Suprapubic skin (tissue), 4 donors: ENCODE data around the gene MOCS3. TPM values are rescaled to one million over a fixed set of nuclear protein-coding genes. Genes with fewer than 3 reads are reported as not detected.

ENCODE experiments used
- DNase-seq, 2 donors: peaks; one replicate each; pipeline ENCODE4 v3.0.0-alpha.2; 2019; ENCODE audit warnings: low spot score in 2 of 2
- H3K27ac ChIP-seq: fragments of 200-600 bp; sonication (generic); one replicate; pipeline ENCODE4 v1.5.1; 2019
- H3K27me3 ChIP-seq: fragments of 200-600 bp; sonication (generic); one replicate; pipeline ENCODE4 v1.5.1; 2019
- H3K36me3 ChIP-seq: fragments of 200-600 bp; sonication (generic); one replicate; pipeline ENCODE4 v1.5.1; 2019
- H3K4me1 ChIP-seq: fragments of 200-600 bp; sonication (generic); one replicate; pipeline ENCODE4 v1.5.1; 2019
- H3K4me3 ChIP-seq: fragments of 200-600 bp; sonication (generic); one replicate; pipeline ENCODE4 v1.5.1; 2019; ENCODE audit warnings: mild to moderate bottlenecking
- H3K9me3 ChIP-seq: fragments of 200-600 bp; sonication (generic); one replicate; pipeline ENCODE4 v1.5.1; 2019
- EP300 ChIP-seq: sonication (generic); formaldehyde crosslinking; IDR thresholded peaks from one replicate; pipeline ENCODE4 v1.6.1; 2017; ENCODE audit warnings: antibody characterized with exemption
- POLR2A ChIP-seq, 2 donors: fragments of 450-650 bp; IDR thresholded peaks; one replicate each; pipeline ENCODE4 v1.6.1; 2017; ENCODE audit warnings: antibody characterized with exemption in 2 of 2, mild to moderate bottlenecking in 2 of 2, moderate library complexity in 2 of 2
- POLR2AphosphoS5 ChIP-seq, 3 donors: sonication (generic); formaldehyde crosslinking; IDR thresholded peaks; one replicate each; pipeline ENCODE4 v1.6.1; 2017; ENCODE audit warnings: antibody characterized with exemption in 3 of 3
- WGBS: methylation state at CpG from one replicate; pipeline ENCODE4 v1.1.5; 2018; 5-methylcytosine and 5-hydroxymethylcytosine counted together
- total RNA-seq, 4 donors: library from RNA; depleted of rRNA; stranded (reverse); fragments of >200 nt; gene quantifications; one replicate each; pipeline ENCODE4 v1.1.0, GENCODE V29; 2016
- TF ChIP-seq, protein P1 (sequence below), 2 donors: fragments of 200-600 bp in 1 of 2; fragments of 450-650 bp in 1 of 2; sonication (generic) in 1 of 2; IDR thresholded peaks; one replicate each; pipeline ENCODE4 v1.5.1; 2016 to 2019; ENCODE audit warnings: antibody characterized with exemption in 2 of 2, mild to moderate bottlenecking in 1 of 2, moderate library complexity in 1 of 2

The MOCS3 gene
- total RNA-seq, 4 donors from 2014 or later: 4.5 to 7.4 (median 6.5) TPM

DNA sequence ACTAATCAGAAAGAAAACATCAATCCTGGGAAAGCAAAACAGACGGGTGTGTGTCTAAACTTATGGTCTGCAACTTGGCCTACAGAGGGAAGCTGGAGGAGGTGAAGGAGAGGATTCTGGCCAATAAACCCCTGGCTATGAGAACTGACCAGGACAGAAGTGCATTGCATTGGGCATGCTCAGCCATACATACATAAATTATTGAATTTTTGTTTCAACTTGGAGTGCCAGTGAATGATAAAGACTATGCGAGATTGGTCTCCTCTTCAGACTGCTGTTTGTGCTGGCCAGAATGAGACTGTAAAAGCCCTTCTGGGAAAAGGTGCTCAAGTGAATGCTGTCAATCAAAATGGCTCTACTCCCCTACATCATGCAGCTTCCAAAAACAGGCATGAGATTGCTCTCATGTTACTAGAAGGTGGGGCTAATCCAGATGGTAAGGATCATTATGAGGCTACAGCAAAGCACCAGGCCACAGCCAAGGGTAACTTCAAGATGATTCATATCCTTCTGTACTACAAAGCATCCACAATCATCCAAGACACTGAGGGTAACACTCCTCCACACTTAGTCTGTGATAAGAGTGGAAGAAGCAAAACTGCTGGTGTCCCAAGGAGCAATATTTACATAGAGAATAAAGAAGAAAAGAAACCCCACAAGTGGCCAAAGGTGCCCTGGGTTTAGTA lies 44.8 kb upstream of the MOCS3 start:
- Histone ChIP-seq H3K4me1 (peaks cover 77% of the 10 kb centered on the region), H3K36me3 (no peaks in the 10 kb centered on the region), H3K27ac (no peak overlapping the region), H3K9me3 (no peaks in the 10 kb centered on the region), H3K27me3 (no peaks in the 10 kb centered on the region), H3K4me3 (no peak overlapping the region)
- TF ChIP-seq POLR2AphosphoS5 (IDR thresholded peaks at IDR 0.05) (no peak), POLR2A (IDR thresholded peaks at IDR 0.05) (no peak), EP300 (no peak)
- TF ChIP-seq, protein P1, sequence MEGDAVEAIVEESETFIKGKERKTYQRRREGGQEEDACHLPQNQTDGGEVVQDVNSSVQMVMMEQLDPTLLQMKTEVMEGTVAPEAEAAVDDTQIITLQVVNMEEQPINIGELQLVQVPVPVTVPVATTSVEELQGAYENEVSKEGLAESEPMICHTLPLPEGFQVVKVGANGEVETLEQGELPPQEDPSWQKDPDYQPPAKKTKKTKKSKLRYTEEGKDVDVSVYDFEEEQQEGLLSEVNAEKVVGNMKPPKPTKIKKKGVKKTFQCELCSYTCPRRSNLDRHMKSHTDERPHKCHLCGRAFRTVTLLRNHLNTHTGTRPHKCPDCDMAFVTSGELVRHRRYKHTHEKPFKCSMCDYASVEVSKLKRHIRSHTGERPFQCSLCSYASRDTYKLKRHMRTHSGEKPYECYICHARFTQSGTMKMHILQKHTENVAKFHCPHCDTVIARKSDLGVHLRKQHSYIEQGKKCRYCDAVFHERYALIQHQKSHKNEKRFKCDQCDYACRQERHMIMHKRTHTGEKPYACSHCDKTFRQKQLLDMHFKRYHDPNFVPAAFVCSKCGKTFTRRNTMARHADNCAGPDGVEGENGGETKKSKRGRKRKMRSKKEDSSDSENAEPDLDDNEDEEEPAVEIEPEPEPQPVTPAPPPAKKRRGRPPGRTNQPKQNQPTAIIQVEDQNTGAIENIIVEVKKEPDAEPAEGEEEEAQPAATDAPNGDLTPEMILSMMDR (IDR thresholded peaks at IDR 0.05): no peak
- no peak for DNase-seq
- 67% methylated on average over 2 of the region's 2 CpGs for WGBS

- Histone ChIP-seq H3K36me3 (no peaks in the 10 kb centered on the region), H3K4me1 (peaks cover 80% of the 10 kb centered on the region), H3K27me3 (no peaks in the 10 kb centered on the region), H3K27ac (peak overlapping the region; percentile 4), H3K9me3 (no peaks in the 10 kb centered on the region), H3K4me3 (no peak overlapping the region)
- TF ChIP-seq POLR2A (IDR thresholded peaks at IDR 0.05) (no peak), EP300 (no peak), POLR2AphosphoS5 (IDR thresholded peaks at IDR 0.05) (no peak)
- TF ChIP-seq, protein P1 (IDR thresholded peaks at IDR 0.05): no peak
- no peak for DNase-seq
- WGBS: 36% methylated on average over 3 of the region's 3 CpGs
Measured at GRCh38 chr20:50915424-50915823, 43.2 kb upstream of the MOCS3 start.

DNA sequence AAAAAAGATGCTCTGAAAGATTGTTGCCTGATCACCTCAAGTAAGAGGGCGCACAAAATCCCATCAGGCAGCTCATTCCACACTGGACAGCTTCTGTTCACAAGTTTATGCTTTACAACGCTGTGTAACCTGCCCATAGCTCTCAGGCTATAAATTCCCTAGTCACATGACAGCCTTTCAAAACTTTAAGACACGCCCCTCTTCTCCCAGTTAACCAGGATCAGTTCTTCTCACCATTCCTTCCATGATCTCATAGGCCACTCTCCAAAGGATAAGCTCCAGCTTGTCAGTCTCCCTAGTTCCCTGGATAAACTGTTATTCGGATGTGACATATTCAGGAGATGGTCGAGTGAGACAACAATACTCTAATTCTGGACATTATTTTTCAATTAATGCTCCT lies 42.4 kb upstream of the MOCS3 start:
- peaks cover 78% of the 10 kb centered on the region for H3K4me1 ChIP-seq
- H3K36me3 ChIP-seq: no peaks in the 10 kb centered on the region
- TF ChIP-seq POLR2AphosphoS5 (IDR thresholded peaks at IDR 0.05) (no peak), EP300 (no peak), POLR2A (IDR thresholded peaks at IDR 0.05) (no peak)
- TF ChIP-seq, protein P1 (IDR thresholded peaks at IDR 0.05): no peak
- no peak overlapping the region for H3K27ac ChIP-seq
- H3K4me3 ChIP-seq: no peak overlapping the region
- no peaks in the 10 kb centered on the region for H3K9me3 ChIP-seq
- 31% methylated on average over 5 of the region's 5 CpGs for WGBS
- no peaks in the 10 kb centered on the region for H3K27me3 ChIP-seq
- DNase-seq: no peak

DNA sequence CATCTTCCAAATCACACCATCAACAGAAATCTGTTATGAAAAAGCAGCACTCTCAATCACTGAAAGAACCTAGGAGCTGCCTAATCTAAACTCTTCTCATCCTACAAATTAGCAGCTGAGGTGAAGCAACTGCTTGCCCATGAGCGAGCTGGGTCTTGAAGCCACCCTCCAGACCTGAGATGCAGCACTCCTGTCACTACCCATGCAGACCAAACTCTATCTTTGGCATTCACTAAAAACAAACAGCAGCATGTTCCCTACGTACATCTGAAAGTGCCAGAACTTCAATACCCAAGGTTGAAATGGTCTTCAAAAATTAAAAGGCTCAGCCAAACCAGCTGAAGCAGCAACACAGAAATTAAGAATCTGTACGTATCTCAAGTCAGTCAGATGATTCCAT lies 41.7 kb upstream of the MOCS3 start:
- Histone ChIP-seq H3K4me3 (no peak overlapping the region), H3K27me3 (no peaks in the 10 kb centered on the region), H3K9me3 (no peaks in the 10 kb centered on the region), H3K27ac (no peak overlapping the region), H3K4me1 (peaks cover 81% of the 10 kb centered on the region), H3K36me3 (no peaks in the 10 kb centered on the region)
- TF ChIP-seq EP300 (no peak), POLR2A (IDR thresholded peaks at IDR 0.05) (no peak), POLR2AphosphoS5 (IDR thresholded peaks at IDR 0.05) (no peak)
- TF ChIP-seq, protein P1 (IDR thresholded peaks at IDR 0.05): no peak
- DNase-seq: no peak
- WGBS: 76% methylated on average over 3 of the region's 3 CpGs

DNA sequence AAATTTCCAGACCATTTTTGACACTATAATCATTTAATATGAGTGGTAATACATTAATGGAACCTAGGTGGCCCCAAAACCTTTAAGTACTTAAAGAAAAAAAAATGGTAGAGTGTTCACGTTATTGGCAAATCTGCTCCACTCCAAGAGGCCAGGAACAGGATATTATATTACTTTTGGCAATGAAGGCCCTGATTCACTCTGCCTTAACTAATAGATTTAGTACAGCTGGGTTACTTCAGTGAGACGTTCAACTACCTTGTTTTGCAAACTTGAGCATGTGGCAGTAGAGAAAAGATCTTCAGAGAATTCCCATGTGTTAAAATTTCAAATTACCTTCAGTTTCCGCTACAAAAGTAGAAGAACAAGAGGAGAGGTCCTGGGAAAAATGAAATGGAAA lies 40.2 kb upstream of the MOCS3 start:
- 43% methylated on average over 3 of the region's 3 CpGs for WGBS
- no peaks in the 10 kb centered on the region for H3K9me3 ChIP-seq

More for the DNA sequence above, 40.2 kb upstream of the MOCS3 start:
- DNase-seq: no peak
- TF ChIP-seq, protein P1 (IDR thresholded peaks at IDR 0.05): no peak
- TF ChIP-seq EP300 (no peak), POLR2A (IDR thresholded peaks at IDR 0.05) (no peak), POLR2AphosphoS5 (IDR thresholded peaks at IDR 0.05) (no peak)
- H3K4me3 ChIP-seq: no peak overlapping the region
- H3K36me3 ChIP-seq: no peaks in the 10 kb centered on the region
- no peaks in the 10 kb centered on the region for H3K27me3 ChIP-seq
- no peak overlapping the region for H3K27ac ChIP-seq
- peaks cover 87% of the 10 kb centered on the region for H3K4me1 ChIP-seq
